Peyer's patch (tissue), 4 donors: ENCODE data around the gene IRGC.

ENCODE experiments used
- POLR2A ChIP-seq, 2 donors: fragments of 450-650 bp; IDR thresholded peaks; one replicate each; pipeline ENCODE4 v1.5.1; 2017; ENCODE audit warnings: antibody characterized with exemption in 2 of 2, mild to moderate bottlenecking in 2 of 2, moderate library complexity in 2 of 2
- TF ChIP-seq, protein P1 (sequence below), 6 experiments: fragments of 450-650 bp in 4 of 6; fragments of 200-600 bp in 2 of 6; sonication (generic) in 1 of 6; IDR thresholded peaks; one replicate each; pipeline ENCODE4 v1.5.1; 2017 to 2019; ENCODE audit warnings: antibody characterized with exemption in 6 of 6, mild to moderate bottlenecking in 3 of 6, moderate library complexity in 1 of 6

DNA sequence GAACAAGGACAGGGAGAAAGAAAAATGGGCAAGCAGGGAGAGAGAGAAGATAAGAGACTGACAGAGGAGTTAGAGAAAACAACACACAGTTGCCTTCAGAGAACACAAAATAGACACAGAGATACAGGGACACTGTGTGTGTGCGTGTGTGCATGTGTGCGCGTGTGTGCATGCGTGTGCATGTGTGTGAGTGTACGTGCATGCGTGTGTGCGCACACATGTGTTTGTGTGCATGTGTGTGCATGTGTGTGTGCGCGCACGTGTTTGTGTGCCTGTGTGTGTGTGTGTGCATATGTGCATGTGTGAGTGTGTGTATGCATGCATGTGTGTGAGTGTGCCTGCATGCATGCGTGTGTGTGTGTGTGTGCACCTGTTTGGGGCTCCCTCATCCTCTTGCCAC, 40.0 kb upstream of the IRGC start:
- TF ChIP-seq, protein P1, sequence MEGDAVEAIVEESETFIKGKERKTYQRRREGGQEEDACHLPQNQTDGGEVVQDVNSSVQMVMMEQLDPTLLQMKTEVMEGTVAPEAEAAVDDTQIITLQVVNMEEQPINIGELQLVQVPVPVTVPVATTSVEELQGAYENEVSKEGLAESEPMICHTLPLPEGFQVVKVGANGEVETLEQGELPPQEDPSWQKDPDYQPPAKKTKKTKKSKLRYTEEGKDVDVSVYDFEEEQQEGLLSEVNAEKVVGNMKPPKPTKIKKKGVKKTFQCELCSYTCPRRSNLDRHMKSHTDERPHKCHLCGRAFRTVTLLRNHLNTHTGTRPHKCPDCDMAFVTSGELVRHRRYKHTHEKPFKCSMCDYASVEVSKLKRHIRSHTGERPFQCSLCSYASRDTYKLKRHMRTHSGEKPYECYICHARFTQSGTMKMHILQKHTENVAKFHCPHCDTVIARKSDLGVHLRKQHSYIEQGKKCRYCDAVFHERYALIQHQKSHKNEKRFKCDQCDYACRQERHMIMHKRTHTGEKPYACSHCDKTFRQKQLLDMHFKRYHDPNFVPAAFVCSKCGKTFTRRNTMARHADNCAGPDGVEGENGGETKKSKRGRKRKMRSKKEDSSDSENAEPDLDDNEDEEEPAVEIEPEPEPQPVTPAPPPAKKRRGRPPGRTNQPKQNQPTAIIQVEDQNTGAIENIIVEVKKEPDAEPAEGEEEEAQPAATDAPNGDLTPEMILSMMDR (IDR thresholded peaks at IDR 0.05), result no peak
- TF ChIP-seq POLR2A (IDR thresholded peaks at IDR 0.05), result no peak
